Hippocampal formation (tissue), 2 donors: Measurements from ENCODE around the gene DCTPP1.
A peak's percentile ranks its signal among the peaks of the same experiment; 100 is the strongest.

Experiments used
- DNase-seq, 2 donors: peaks; one replicate each; lab custom pipeline; 2025; lab: John Stamatoyannopoulos, UW

Gene DCTPP1

DNA sequence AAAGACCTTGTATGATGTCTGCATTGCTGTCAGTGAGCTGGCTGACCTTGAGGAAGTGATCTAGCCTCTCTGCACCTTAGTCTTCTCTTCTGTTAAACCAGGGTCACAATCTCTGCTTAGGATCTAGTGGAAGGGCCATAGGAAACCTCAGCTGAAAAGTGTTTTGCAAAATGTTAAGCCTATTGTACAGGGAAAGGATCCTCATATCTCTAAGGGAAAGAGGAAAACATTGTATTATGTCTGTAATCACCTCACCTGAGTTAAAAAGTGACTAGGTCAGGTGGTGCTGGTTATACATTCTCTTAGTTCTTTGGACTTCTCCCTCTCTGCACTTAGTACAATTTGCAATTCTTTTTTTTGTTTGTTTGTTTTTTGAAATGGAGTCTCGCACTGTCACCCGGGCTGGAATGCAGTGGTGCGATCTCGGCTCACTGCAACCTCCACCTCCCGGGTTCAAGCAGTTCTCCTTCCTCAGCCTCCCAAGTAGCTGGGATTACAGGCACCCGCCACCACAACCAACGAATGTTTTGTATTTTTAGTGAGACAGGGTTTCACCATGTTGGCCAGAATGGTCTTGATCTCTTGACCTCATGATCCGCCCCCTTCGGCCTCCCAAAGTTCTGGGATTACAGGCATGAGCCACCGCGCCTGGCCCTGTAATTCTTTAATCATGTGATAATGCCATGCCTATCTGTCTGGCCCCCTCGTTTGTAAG is 17.8 kb upstream of the DCTPP1 start:
- DNase-seq: no peak

DNA sequence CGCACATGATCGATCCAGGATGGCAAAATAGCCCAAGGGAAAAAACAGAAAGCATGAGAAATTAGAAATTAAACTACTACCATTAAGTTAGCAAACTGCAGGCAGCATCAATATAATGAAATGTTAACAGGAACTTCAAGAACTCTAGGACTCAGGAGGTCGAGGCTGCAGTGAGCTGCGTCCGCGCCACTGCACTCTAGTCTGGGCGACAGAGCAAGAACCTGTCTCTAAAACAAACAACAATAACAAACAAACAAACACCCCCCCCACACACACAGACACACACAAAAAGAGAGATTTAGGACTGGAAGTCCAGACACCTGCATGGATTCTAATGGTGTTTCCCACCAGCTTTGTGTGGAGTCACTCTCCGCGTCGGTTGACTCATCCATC is 16.4 kb upstream of the DCTPP1 start:
- DNase-seq: no peak

DNA sequence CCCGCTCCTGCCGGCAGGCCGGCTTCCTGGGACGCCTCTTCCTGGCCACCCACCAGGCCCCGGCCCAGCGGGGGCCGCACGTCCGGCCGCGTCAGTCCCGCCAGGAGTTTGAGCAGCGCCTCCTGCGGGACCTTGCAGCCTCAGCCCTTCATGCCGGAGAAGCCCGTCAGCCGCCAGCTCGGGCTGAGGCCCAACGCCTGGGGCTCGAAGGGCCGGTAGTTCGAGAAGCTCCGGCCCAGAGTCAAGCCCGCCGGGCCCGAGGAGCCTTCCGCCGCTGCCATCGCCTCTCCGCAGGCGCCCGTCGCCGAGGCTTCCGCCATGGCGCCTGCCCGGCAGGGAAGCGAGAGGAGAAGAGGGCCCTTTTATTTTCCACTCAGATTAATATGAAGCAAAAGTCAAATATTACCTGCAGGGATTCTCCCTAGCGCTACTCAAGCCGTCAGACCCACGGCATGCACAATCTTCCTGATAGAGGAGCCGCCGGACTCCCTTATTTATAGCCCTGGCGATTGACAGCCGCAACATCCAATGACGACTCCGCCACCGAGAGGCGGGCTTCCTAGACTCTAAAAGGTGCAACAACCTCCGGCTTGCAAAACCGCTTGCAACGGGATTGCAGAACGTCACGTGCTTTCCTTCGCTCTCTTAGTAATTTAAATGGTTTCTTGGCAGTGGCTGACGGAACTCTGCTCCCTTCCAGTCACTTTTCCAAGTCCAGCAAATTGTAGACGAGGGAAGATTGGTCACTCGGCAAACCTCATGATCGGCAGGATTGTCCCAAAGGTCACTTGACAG is 15.8 kb upstream of the DCTPP1 start, which contains the start of gene SEPHS2:
SEPHS2 (minus strand) TSS at position 467 of the 795 bp plus-strand sequence; CDS start at position 320, 147 bp downstream.
- peak; percentile 91 to 92 for DNase-seq

DNA sequence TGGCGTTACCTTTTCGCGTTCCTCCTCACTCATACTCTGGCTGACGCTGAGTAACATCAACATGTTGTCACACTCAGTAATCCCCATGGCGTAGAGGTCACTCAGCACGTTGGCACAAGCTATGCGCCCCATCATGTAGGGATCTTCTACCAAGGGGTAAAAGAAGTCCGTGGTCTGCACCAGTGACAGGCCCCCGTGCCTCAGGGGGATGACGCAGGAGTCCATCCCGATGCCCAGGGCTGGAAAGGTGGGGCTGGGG is 15.2 kb upstream of the DCTPP1 start:
- no peak for DNase-seq

DNA sequence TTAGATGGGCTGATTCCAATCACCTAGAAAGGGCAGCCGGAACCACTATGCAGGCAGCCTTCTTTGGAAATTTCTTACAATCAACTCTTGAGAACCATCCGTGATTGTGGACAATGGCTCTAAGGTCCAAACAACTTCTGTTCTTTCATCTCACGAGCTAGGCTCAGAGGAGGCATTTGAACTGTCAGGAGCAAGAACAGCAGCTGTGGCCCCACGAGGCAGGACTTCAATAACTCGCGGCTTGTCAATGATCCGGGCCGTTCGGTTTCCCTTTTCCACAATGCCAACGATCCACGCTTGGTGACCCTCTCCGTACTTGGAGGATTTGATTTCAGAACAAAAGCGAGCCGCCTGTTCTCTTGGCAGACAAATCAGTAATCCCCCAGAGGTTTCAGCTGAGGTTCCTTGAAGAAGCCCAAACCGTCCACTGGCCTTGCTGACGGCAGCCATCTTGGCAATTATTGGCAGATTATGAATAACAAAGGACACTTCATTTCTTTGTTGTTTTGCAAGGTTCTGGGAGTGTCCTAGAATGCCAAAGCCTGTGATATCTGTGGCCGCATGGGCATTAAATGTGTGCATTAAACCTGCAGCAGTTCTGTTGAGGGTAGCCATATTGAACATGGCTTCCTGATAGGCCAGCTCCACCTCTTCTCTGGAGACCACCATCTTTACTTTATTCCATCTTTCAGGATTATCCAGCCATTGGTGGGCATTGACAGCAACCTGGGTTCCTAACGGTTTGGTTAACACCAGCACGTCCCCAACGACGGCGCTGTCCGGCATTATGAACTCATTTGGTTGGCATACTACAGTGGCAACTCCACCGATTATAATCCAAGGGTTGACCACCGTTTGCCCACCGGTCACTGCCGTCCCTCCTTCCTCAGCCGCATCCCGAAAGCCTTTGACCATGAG is 14.7 kb upstream of the DCTPP1 start:
- no peak for DNase-seq

DNA sequence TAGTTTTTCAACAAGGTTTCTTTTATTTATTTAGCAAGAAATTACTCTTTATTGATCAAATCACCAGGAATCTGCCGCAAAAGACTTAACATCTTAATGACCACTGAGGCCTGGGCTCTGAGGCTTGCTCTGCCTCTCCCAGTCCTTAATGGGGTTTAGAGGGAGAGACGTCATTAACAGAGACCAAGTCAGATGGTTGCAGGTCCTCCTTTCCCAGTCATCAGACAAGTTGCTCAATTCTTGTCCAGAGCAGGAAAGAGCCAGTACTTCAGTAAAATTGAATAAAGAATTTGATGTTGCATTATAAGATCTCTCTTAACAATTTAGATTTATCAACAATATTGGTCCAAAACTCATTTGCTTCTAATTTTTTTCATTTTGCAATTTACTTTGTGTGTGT is 13.8 kb upstream of the DCTPP1 start:
- DNase-seq: no peak

DNA sequence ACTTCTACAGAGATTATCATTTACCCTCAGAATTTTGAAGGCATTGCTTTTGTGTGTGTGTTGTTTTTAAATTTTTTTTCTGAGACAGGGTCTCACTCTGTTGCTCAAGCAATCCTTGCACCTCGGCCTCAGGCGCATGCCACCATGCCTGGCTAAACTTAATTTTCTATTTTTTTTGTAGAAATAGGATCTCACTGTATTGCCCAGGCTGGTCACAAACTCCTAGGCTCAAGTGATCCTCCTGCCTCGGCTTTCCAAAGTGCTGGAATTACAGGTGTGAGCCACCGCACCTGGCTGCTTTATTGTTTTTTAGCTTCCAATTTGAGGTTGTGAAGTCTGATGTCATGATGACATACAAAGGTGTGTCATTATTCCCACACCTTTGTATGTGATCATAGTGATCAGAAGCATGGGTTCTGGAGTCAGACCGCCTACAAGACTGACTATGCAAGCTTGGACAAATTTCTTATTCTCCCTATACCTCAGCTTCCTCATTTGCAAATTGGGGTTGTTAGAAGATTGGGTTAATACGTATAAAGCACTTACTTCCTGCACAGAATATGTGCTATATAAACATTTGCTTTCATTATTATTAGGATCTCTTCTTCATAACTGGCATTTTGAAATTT is 10.0 kb upstream of the DCTPP1 start:
- DNase-seq: no peak

DNA sequence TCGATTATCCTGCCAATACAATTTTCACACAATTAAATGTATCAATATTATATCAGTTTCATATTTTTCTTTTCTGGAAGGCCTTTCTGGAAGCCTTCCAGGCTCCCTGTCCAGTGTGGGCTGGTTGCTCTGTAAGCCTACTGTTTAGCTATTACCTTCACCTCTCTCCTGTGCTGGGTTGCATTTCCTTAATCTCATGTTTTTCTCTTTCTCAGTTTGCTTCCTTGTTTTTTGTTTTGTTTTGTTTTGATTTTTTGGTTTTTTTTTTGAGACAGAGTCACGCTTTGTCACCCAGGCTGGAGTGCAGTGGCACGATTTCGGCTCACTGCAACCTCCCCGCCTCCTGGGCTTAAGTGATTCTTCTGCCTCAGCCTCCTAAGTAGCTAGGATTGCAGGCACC is 9.0 kb upstream of the DCTPP1 start:
- no peak for DNase-seq

DNA sequence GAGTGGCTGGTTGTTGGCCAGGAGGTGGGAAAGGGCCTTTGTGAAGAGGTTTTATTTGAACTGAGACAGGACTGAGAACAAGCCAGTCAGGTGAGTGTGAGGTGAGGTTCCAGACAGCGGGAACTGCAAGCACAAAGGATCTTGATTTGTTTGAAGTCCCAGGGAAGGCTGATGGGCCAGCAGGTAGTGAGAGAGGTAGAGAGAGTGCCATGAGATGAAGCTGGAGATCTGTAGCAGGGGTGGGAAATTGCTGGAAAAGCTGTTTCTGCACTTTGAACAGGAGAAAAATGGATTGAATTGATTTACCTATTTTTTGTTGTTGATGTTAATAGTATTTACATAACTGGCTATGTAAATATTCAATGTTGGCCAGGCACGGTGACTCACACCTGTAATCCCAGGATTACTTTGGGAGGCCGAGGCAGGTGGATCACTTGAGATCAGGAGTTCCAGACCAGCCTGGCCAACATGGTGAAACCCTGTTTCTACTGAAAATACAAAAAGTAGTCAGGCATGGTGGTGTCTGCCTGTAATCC is 7.7 kb upstream of the DCTPP1 start:
- no peak for DNase-seq

DNA sequence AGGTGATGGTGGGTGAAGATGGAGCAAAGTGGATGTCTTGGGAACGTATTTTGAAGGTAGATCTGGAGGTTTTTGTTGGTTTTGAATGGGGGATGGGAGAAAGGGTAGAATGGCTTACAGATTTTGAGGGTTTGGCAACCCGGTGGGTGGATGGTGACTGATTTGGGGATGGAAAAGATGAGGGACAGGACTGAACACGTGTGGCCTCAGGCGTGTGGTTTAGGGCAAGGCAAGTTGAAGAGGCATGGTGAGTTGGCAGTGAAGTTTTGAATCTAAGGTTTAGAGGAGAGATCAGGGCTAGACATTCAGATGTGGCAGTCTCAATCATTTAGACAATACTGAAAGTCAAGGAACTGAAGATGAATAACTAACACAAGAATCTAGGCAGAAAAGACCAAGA is 5.0 kb upstream of the DCTPP1 start:
- no peak for DNase-seq

DNA sequence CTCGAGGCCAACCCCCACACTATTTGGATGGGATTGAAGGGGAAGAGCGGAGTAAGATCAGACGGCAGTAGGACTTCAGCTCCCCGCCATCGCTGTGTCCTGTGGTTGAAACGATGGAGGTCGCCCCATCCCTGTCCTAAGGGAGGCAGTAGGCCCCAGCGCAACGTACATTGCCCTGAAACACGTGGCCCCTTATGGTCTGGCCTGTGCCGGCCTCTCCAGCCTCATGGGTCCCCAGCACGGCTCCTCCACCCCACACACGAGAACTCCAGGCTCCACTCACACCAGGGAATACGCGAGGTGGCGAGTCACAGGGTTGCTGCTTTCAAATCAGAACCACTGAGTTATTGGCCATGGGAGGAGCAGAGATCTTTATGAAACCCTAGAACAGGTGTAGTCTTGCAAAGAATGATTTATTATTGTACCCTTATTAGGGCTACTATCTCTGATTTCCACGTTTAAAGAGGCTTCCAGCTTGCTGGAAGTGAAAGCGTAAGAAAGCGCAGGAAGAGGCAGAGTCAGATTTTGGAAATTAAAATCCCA is 669 bp upstream of the DCTPP1 start:
- no peak for DNase-seq

DNA sequence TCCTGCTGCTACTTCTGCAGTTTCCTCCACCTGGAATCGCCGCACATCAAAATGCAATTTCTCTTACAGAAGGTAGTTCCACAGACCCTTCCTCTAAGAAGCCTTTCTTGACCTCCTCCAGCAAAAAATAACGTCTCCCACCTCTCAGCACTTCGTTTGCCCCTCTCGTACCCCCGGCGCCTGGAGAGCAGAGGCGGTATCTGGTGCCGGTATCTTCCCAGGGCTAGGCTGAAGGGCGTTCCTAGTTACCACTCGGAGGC is 482 bp downstream of the DCTPP1 start:
- no peak for DNase-seq

DNA sequence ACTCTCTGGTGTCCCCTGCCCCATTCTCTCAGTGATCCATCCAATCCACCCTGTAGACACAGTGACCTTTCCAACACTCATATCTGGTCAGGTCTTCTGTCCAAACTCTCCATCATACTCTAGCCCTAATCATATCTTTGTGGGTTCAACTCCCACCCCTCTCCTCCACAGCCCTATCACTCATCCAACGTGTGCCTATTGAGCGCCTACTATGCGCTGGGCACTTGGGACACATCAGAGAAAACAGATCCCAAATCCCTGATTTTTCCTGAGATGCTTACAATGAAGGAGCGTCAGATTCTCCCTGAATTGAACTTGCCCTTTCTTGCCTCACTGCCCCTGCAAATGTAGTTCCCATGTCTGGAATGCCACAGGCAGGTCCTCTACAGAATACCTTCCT is 1.8 kb downstream of the DCTPP1 start:
- DNase-seq: no peak

DNA sequence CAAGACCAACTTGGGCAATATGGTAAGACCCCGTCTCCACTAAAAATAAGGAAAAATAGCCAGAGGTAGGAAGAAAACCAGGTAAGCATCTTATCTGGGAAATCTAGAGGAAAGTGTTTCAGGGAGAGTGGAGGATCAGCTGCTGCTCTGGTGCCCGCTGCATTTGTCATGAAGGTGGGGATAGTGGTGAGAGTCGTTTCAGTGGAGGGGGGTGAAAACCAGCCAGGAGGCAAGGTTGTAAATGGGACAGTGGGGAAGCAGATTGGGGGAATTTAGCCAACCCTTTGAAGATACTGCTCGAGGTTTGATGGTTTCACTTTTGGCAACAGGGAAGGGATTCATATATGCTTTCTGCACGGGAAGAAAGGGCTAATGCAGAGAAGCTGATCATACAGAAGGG is 8.8 kb downstream of the DCTPP1 start:
- no peak for DNase-seq

DNA sequence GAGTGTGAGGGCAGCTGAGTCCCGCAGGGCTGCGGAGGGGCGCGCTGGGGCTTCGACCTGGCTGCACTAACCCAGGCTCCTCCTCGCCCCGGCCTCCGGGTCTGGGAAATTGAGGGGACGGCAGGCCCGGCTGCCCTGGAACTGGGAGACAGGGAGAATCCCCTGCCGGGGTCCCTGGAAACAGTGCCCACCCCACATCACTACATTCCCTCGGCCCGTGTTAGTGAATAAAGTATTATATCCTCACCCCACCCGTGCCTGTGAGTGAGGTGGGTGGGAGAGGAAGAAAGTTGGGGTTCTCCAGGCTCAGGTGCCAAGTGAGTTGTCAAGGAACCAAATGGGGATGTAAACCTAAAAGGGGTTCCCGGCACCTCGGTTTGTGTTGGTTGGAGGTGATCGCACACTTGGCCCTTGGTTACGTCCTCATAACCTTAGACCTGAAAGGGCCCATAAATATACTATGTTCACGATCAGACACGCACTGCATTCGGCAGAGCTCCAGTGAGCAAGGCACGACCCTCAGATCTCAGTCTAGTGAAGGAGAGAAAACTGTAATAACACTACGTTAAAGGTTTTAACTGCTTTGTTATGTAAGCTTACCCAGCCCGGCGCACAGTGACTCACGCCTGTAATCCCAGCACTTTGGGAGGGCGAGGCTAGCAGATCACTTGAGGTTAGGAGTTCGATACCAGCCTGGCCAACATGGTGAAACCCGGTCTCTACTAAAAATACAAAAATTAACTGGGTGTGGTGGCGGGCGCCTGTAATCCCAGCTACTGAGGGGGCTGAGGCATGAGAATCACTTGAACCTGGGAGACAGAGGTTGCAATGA is 11.3 kb downstream of the DCTPP1 start:
- DNase-seq: no peak

DNA sequence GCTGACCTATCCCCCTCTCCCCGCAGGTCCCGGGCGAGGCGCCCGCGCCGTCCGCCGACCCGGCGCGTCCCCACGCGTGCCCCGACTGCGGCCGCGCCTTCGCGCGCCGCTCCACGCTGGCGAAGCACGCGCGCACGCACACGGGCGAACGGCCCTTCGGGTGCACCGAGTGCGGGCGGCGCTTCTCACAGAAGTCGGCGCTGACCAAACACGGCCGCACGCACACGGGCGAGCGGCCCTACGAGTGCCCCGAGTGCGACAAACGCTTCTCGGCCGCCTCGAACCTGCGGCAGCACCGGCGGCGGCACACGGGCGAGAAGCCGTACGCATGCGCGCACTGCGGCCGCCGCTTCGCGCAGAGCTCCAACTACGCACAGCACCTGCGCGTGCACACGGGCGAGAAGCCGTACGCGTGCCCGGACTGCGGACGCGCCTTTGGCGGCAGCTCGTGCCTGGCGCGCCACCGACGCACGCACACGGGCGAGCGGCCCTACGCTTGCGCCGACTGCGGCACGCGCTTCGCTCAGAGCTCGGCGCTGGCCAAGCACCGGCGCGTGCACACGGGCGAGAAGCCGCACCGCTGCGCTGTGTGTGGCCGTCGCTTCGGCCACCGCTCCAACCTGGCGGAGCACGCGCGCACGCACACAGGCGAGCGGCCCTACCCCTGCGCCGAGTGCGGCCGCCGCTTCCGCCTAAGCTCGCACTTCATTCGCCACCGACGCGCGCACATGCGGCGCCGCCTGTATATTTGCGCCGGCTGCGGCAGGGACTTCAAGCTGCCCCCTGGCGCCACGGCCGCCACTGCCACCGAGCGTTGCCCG is 12.1 kb downstream of the DCTPP1 start:
- DNase-seq: peak; percentile 47 to 86

DNA sequence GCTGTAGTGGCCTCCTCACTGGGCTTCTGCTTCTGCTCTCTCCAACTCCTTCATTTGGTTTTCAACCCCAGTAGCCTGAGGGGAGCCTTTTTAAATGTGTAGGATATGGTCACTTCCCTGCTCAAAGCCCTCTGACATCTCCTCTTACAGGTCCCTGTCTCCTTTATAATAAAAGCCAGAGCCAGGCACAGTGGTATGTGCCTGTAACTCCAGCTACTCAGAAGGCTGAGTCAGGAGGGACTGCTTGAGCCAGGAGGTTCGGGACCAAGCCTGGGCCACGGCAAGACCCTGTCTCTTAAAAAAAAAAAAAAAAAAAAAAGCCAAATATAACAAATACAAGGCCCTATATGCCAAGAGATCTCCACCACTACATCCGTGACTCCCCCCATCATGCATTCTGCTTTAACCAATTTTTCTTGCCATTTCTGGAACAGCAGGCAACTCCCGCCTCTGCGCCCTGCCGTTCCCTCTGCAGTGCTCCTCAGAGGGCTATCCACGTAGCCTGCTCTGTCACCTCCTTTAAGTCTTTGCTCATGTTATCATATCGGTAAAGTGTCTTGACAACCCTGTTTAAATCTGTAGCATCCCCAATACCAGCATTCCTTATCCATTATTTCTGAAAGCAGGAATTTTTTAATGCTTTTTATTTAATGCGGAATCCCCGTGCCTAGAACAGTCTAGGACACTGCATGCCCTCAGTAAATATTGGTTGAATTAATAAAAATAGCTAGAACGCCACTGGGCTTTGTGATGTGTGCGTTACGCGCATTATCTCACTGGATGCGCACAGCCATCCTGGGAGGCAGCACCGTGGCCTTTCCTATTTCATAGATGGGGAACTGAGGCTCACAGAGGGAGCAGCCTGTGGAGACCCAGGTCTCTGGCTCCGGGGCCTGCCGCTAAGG is 13.0 kb downstream of the DCTPP1 start:
- DNase-seq: no peak

DNA sequence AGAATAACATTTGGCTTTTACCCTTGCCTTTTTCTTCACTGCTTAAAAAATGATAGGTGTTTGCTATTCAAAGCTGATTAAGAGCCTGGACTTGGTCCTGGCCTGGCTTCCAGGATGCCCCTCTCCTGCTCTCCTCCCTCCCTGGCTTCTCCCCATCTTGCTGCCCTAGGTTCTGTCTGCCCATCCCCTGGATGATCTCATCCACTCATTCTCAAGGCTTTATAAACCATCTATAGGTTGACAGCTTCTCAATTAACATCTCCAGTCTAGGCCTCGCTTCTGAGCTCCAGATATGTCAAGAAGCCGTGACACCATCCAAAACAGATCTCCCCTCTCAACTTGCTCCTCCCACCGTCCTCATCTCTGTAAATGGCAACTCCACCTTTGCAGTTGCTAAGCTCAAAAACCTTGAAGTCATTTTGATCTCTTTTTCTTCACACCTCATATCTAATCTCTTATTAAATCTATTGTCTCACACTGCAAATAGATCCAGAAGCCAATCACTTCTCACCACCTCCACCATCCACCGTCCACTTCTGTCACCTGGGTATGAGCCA is 13.7 kb downstream of the DCTPP1 start:
- DNase-seq: no peak

DNA sequence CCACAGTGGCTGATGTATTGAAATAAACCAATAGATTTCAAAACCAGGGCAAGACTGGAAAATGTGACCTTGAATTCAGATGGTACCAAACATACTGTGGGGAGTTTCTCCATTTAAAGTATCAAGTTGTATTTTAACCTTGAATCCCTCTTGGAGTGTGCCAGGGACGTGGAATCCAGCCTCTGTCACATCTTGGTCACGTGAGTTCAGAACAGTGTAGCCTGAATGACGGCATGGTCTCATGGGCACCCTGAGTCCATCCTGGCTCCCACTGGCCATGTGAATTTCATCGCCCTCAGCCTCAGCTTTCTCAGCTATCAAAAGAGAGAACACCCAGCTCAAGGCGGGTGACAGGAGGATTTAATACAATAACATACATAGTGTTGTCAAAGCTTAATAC is 15.7 kb downstream of the DCTPP1 start:
- no peak for DNase-seq
